PC-9 (cell line): ENCODE measurements around the gene STEEP1. TPM values are rescaled to one million over a fixed set of nuclear protein-coding genes. Genes with fewer than 3 reads are reported as not detected.
A peak's percentile ranks its signal among the peaks of the same experiment; 100 is the strongest.

Experiments
- BruUV-seq: library from RNA; stranded (reverse); fragments of 400-500 nt; replicated peaks from 2 replicates; lab custom pipeline; 2021; lab: Mats Ljungman, UMichigan
- CTCF ChIA-PET: fragments of 300-600 bp; sonication (Branson Sonifier 250); formaldehyde crosslinking; loops from one replicate; lab custom pipeline; 2022; ENCODE audit warnings: antibody characterized with exemption; lab: Charles Lee
- POLR2A ChIA-PET: fragments of 300-600 bp; sonication (Branson Sonifier 250); formaldehyde crosslinking; loops from one replicate; lab custom pipeline; 2022; ENCODE audit warnings: antibody characterized with exemption; ENCODE audit not compliant: unreplicated experiment; lab: Charles Lee
- DNase-seq, 2 experiments: peaks; one replicate each; pipeline versions ENCODE4 v3.0.0 to v3.0.0-alpha.2; 2015 to 2022; ENCODE audit warnings: mixed read lengths in 1 of 2
- H2AFZ ChIP-seq: fragments of 200-600 bp; sonication (generic); 2 replicates; pipeline ENCODE4 v1.8.1; 2017; ENCODE audit warnings: antibody characterized with exemption
- H3F3A ChIP-seq: fragments of 200-600 bp; sonication (generic); 2 replicates; pipeline ENCODE4 v1.8.1; 2017; ENCODE audit warnings: antibody characterized with exemption, mild to moderate bottlenecking, low read depth; ENCODE audit not compliant: insufficient read depth
- H3K27ac ChIP-seq: fragments of 200-600 bp; sonication (generic); 2 replicates; pipeline ENCODE4 v1.6.1; 2016; ENCODE audit warnings: mixed run types
- H3K27me3 ChIP-seq: fragments of 200-600 bp; sonication (generic); 2 replicates; pipeline ENCODE4 v1.6.1; 2016; ENCODE audit warnings: low read depth, mixed run types; ENCODE audit not compliant: insufficient read depth
- H3K36me3 ChIP-seq: fragments of 200-600 bp; sonication (generic); 2 replicates; pipeline ENCODE4 v1.6.1; 2016; ENCODE audit warnings: low read depth, mixed run types
- H3K4me1 ChIP-seq: fragments of 200-600 bp; sonication (generic); replicated peaks from 2 replicates; pipeline ENCODE4 v1.6.1; 2016; ENCODE audit warnings: mixed run types; ENCODE audit not compliant: insufficient read depth
- H3K4me2 ChIP-seq: fragments of 200-600 bp; sonication (generic); 2 replicates; pipeline ENCODE4 v1.6.1; 2017; ENCODE audit warnings: mixed run types
- H3K4me3 ChIP-seq: fragments of 200-600 bp; sonication (generic); 2 replicates; pipeline ENCODE4 v1.6.1; 2016; ENCODE audit warnings: mixed run types
- H3K79me2 ChIP-seq: fragments of 200-600 bp; sonication (generic); 2 replicates; pipeline ENCODE4 v1.6.1; 2017; ENCODE audit warnings: low read depth, mixed run types
- H3K9me2 ChIP-seq: fragments of 200-600 bp; sonication (generic); 2 replicates; pipeline ENCODE4 v1.8.1; 2017; ENCODE audit warnings: mild to moderate bottlenecking; ENCODE audit not compliant: insufficient read depth
- H3K9me3 ChIP-seq: fragments of 200-600 bp; sonication (generic); 2 replicates; pipeline ENCODE4 v1.8.1; 2016; ENCODE audit warnings: low read depth; ENCODE audit not compliant: insufficient read depth
- H4K20me1 ChIP-seq: fragments of 200-600 bp; sonication (generic); 2 replicates; pipeline ENCODE4 v1.8.1; 2017; ENCODE audit not compliant: insufficient read depth
- EZH2 ChIP-seq: fragments of 200-600 bp; sonication (generic); IDR thresholded peaks from 2 replicates; pipeline ENCODE4 v1.8.0; 2017; ENCODE audit warnings: antibody characterized with exemption, low read depth
- intact Hi-C: fragments of 100-400 bp; cut with micrococcal nuclease; formaldehyde crosslinking; loops from one replicate; pipeline ENCODE4 v1.10.0; 2022; ENCODE audit not compliant: unreplicated experiment
- total RNA-seq: library from RNA; stranded (reverse); gene quantifications from 2 replicates; pipeline ENCODE4 v1.2.3, GENCODE V29; 2021
- TF ChIP-seq, protein P1 (sequence below): fragments of 200-600 bp; sonication (generic); conservative IDR thresholded peaks from 2 replicates; pipeline ENCODE4 v1.6.1; 2017; ENCODE audit warnings: mixed run types, antibody characterized with exemption, mild to moderate bottlenecking, moderate library complexity

Gene STEEP1
- total RNA-seq, 1 experiment from 2014 or later: 56.5 TPM

GRCh38 chrX:119521246-119521645 lies 44.0 kb downstream of the STEEP1 start:
- no peaks in the 10 kb centered on the region for H3K9me3 ChIP-seq
- intact Hi-C loops: no loop called here
- H3K79me2 ChIP-seq: no peaks in the 10 kb centered on the region
- H3K27ac ChIP-seq: no peak overlapping the region
- H3K4me3 ChIP-seq: no peak overlapping the region
- no peak overlapping the region for H3K4me2 ChIP-seq
- no peaks in the 10 kb centered on the region for H3K27me3 ChIP-seq
- H2AFZ ChIP-seq: no peak overlapping the region
- no peaks in the 10 kb centered on the region for H4K20me1 ChIP-seq
- no peaks in the 10 kb centered on the region for H3K9me2 ChIP-seq
- DNase-seq: no peak
- CTCF ChIA-PET: no interaction called here
- no peaks in the 10 kb centered on the region for H3K36me3 ChIP-seq
- POLR2A ChIA-PET: interaction anchor here (0.6 kb wide), 1 partner anchor 378 kb away, joined by 10 read pairs; no protein-coding TSS in a partner anchor
- no peak for TF ChIP-seq EZH2
- TF ChIP-seq, protein P1, sequence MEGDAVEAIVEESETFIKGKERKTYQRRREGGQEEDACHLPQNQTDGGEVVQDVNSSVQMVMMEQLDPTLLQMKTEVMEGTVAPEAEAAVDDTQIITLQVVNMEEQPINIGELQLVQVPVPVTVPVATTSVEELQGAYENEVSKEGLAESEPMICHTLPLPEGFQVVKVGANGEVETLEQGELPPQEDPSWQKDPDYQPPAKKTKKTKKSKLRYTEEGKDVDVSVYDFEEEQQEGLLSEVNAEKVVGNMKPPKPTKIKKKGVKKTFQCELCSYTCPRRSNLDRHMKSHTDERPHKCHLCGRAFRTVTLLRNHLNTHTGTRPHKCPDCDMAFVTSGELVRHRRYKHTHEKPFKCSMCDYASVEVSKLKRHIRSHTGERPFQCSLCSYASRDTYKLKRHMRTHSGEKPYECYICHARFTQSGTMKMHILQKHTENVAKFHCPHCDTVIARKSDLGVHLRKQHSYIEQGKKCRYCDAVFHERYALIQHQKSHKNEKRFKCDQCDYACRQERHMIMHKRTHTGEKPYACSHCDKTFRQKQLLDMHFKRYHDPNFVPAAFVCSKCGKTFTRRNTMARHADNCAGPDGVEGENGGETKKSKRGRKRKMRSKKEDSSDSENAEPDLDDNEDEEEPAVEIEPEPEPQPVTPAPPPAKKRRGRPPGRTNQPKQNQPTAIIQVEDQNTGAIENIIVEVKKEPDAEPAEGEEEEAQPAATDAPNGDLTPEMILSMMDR: no peak
- H3K4me1 ChIP-seq: no peaks in the 10 kb centered on the region
- H3F3A ChIP-seq: no peaks in the 10 kb centered on the region
- no TSS peak for BruUV-seq

DNA sequence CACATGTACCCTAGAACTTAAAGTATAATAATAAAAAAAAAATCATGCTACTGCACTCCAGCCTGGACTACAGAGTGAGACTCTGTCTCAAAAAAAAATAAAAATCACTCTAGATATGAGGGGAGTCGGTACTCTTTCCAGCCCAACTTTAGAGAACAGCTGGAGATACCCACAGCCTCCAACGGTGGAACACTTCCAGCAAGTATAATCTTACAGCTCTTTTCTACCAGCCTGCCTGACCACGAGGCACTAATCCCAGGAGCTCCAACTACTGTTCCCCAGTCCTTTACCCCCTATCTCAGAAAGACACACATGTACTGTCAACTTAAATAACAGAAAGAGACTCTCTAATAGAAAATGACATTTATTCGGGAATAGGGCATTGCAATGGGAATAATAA lies 46.8 kb downstream of the STEEP1 start:
- no peaks in the 10 kb centered on the region for H3K36me3 ChIP-seq
- H2AFZ ChIP-seq: no peak overlapping the region
- no peaks in the 10 kb centered on the region for H3K79me2 ChIP-seq
- CTCF ChIA-PET: interaction anchor here (0.6 kb wide), 1 partner anchor 22 kb away, joined by 4 read pairs; no protein-coding TSS in a partner anchor
- no peak overlapping the region for H3K4me2 ChIP-seq
- no peaks in the 10 kb centered on the region for H3K4me1 ChIP-seq
- H3F3A ChIP-seq: no peaks in the 10 kb centered on the region
- POLR2A ChIA-PET: no interaction called here
- H4K20me1 ChIP-seq: no peaks in the 10 kb centered on the region
- TF ChIP-seq EZH2: no peak
- TF ChIP-seq, protein P1: no peak
- no peak overlapping the region for H3K4me3 ChIP-seq
- intact Hi-C loops: loop anchor here (5.0 to 10.0 kb wide), 3 partner anchors 369 to 696 kb away; no protein-coding TSS in a partner anchor
- BruUV-seq: no TSS peak
- no peaks in the 10 kb centered on the region for H3K9me3 ChIP-seq
- no peak for DNase-seq
- H3K27me3 ChIP-seq: no peaks in the 10 kb centered on the region
- H3K9me2 ChIP-seq: no peaks in the 10 kb centered on the region
- H3K27ac ChIP-seq: no peak overlapping the region

DNA sequence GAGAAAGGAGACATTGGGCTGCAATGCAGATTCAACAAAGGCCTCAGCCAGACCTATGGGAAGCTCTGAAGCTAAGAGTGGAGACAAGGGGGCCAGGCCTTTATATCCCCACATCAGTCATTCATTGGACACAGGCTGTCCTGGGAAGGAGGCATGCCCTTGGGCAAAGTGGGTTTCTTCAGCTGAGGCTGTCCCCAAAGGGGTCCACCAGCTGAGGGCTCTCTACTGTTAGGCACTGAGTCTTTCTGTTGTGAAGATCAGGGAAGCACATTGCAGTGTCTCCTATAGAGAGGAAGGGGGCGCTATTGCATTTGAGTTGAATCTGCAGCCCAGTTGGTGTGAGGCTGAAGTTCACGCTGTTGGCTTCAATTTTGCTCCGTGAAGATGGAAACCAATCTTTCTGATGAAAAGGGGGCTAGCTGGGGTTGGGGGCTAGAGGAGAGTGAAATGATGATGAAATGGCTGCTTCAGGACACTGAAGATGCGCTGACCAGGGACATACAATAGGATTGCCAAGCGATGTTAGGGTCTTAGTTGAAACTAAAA lies 49.0 kb downstream of the STEEP1 start:
- Histone ChIP-seq H3K4me3 (no peak overlapping the region), H3K9me2 (no peaks in the 10 kb centered on the region), H3K27ac (no peak overlapping the region), H3K4me2 (no peak overlapping the region), H4K20me1 (no peaks in the 10 kb centered on the region), H3K79me2 (no peaks in the 10 kb centered on the region), H3F3A (no peaks in the 10 kb centered on the region), H2AFZ (no peak overlapping the region), H3K4me1 (peaks cover 5% of the 10 kb centered on the region; the same call in 1 of the 2 replicates), H3K9me3 (no peaks in the 10 kb centered on the region), H3K36me3 (no peaks in the 10 kb centered on the region), H3K27me3 (no peaks in the 10 kb centered on the region)
- BruUV-seq: no TSS peak
- peak; percentile 36 to 57 for DNase-seq
- intact Hi-C loops: loop anchor here (1.0 to 10.0 kb wide), 6 partner anchors 58 to 699 kb away; partner anchors contain the start of gene UBE2A
- CTCF ChIA-PET: interaction anchor here (0.6 to 1.0 kb wide), 4 partner anchors 22 to 902 kb away, joined by 3 to 4 read pairs (median 3); no protein-coding TSS in a partner anchor
- no peak for TF ChIP-seq EZH2
- TF ChIP-seq, protein P1: peak; percentile 95
- POLR2A ChIA-PET: no interaction called here
